ENCODE data around the gene FAM78A. TPM values are rescaled to one million over a fixed set of nuclear protein-coding genes. Genes with fewer than 3 reads are reported as not detected.
A peak's percentile ranks its signal among the peaks of the same experiment; 100 is the strongest.

Gene FAM78A
- total and polyA plus RNA-seq, 9 donors, result 0.60 to 9.4 (median 2.3) TPM

DNA sequence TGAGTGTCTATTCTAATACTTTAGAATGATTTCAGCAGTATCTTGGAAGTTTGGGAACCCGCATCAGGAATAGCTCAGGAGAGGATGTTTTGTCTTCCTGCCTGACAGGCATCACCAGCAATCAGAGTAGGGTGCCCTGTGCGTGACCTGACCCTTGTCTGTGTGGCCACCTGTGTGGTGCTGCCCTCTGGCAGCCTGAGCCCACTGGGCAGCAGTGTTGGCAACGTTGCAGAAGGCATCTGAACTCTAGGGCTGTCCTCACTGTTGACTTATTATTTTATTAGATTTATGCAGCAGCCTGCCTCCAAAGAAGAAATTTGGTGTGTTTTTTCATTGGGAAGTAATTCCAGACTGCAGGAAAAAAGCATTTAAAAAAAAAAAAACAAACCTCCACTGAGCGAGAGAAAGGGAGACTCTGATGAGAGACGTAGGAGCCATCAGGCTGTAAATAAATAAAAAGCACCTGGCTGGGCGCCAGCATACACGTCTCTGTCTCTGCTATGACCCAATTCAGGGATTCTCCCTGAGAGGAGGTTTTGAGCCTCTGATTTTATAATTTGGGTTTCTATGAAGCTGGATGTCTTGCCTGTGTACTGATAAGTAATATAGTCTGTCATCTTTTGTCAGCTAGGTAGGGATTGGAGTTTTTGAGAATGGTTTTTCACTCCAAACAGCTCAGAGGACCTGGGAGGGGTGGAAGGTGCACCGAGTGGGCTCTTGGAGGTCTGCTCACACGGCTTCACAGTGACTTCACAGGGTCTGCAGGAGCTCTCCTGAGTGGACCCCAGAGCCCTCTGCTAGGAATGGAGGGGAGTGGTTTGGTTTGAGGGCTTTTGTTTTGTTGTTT, 49.0 kb downstream of the FAM78A start:
- WGBS, 3 donors, result 18 to 23% (median 20%) methylated on average over 9 of the region's 9 CpGs
- H3K36me3 ChIP-seq, result no peaks in the 10 kb centered on the region
- peak; percentile 40 to 69 (median 65) for DNase-seq

DNA sequence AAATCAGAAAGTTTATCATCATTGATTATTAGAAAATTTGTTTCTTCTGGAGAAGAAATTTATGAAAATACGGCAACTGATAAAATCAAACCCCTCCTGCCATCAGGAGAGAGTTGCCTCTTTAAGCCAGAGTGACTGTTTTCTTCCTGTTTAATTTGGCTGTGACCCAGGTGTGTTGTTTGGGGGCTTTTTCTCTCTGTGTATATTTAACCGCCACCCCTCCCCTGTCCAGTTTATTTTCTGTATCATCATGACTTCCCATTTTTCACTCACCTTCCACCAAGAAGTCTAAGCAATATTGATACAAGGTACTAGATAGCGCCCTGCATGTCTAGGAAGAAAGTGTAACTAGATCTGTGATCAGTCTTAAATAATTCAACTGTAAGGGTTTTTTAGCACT, 50.1 kb downstream of the FAM78A start:
- Histone ChIP-seq H3K27ac (no peak overlapping the region), H3K27me3 (no peaks in the 10 kb centered on the region), H3K4me1 (ENCODE audit: insufficient read depth) (peaks cover 11% of the 10 kb centered on the region), H3K36me3 (no peaks in the 10 kb centered on the region), H3K9me3 (no peaks in the 10 kb centered on the region), H3K4me3 (no peak overlapping the region)
- 45 to 70% (median 58%) methylated on average over 3 of the region's 3 CpGs for WGBS, 3 donors
- intact Hi-C loops (cut with DNase I), result no loop called here
- TF ChIP-seq, protein P1, sequence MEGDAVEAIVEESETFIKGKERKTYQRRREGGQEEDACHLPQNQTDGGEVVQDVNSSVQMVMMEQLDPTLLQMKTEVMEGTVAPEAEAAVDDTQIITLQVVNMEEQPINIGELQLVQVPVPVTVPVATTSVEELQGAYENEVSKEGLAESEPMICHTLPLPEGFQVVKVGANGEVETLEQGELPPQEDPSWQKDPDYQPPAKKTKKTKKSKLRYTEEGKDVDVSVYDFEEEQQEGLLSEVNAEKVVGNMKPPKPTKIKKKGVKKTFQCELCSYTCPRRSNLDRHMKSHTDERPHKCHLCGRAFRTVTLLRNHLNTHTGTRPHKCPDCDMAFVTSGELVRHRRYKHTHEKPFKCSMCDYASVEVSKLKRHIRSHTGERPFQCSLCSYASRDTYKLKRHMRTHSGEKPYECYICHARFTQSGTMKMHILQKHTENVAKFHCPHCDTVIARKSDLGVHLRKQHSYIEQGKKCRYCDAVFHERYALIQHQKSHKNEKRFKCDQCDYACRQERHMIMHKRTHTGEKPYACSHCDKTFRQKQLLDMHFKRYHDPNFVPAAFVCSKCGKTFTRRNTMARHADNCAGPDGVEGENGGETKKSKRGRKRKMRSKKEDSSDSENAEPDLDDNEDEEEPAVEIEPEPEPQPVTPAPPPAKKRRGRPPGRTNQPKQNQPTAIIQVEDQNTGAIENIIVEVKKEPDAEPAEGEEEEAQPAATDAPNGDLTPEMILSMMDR (IDR thresholded peaks at IDR 0.05), result no peak
- no peak for TF ChIP-seq EP300 (IDR thresholded peaks at IDR 0.05)
- no peak for TF ChIP-seq POLR2A (IDR thresholded peaks at IDR 0.05)
- no peak for DNase-seq

More for the DNA sequence above, 49.0 kb downstream of the FAM78A start:
- no peaks in the 10 kb centered on the region for H3K27me3 ChIP-seq
- no peak for TF ChIP-seq POLR2A (IDR thresholded peaks at IDR 0.05)
- H3K27ac ChIP-seq, result no peak overlapping the region
- intact Hi-C loops (cut with DNase I), result no loop called here
- H3K9me3 ChIP-seq, result no peaks in the 10 kb centered on the region
- H3K4me1 ChIP-seq (ENCODE audit: insufficient read depth), result peaks cover 11% of the 10 kb centered on the region
- no peak overlapping the region for H3K4me3 ChIP-seq

DNA sequence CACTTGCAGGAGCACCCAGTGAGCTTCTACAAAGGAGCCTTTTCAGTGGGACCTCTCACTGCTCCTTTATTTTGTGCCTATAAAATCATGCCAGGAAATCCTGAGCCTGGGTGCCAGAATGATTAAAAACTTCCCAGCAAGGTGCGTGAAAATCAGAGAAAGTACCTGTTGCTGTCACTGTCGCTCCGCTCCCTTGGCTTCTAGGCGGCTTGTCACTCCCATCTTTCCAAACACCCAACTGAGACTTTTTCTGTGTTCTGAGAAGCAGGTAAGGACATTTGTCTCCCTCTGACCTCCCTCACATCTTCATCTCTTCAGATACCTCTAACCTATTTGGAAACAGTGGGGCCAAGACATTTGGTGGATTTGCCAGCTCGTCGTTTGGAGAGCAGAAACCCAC, 53.9 kb downstream of the FAM78A start:
- WGBS, 3 donors, result 87 to 92% (median 92%) methylated on average over 6 of the region's 6 CpGs
- intact Hi-C loops (cut with DNase I), result no loop called here
- H3K4me1 ChIP-seq (ENCODE audit: insufficient read depth), result peaks cover 4% of the 10 kb centered on the region
- H3K9me3 ChIP-seq, result no peaks in the 10 kb centered on the region
- no peak overlapping the region for H3K4me3 ChIP-seq
- H3K27ac ChIP-seq, result no peak overlapping the region
- DNase-seq, result no peak
- TF ChIP-seq, protein P1 (IDR thresholded peaks at IDR 0.05), result no peak
- TF ChIP-seq POLR2A (IDR thresholded peaks at IDR 0.05), result no peak
- TF ChIP-seq EP300 (IDR thresholded peaks at IDR 0.05), result no peak
- H3K36me3 ChIP-seq, result no peaks in the 10 kb centered on the region
- H3K27me3 ChIP-seq, result no peaks in the 10 kb centered on the region

DNA sequence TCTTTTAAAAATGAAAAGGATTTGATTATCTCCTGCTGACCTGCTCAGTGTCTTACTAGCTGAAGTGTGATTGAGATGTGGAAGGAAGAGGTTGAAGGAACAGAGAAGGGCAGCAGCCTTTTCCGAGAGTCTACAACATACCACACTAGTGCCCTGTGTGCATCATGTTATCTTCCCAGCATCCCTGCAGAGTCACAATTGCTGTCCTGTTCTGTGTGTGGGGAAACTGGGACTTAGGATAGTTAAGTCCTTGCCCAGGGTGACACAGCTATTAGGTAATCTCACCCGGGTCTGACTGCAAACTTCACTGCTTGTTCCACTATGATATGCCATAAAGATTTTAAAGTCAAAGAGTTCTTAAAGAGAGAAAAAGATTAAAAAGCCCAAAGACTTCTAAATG, 55.8 kb downstream of the FAM78A start:
- TF ChIP-seq, protein P1 (IDR thresholded peaks at IDR 0.05), result no peak
- TF ChIP-seq EP300 (IDR thresholded peaks at IDR 0.05), result no peak
- no peak for TF ChIP-seq POLR2A (IDR thresholded peaks at IDR 0.05)
- peaks cover 2% of the 10 kb centered on the region for H3K4me1 ChIP-seq (ENCODE audit: insufficient read depth)
- intact Hi-C loops (cut with DNase I), result no loop called here
- H3K9me3 ChIP-seq, result no peaks in the 10 kb centered on the region
- H3K27ac ChIP-seq, result no peak overlapping the region
- no peak for DNase-seq
- no peak overlapping the region for H3K4me3 ChIP-seq
- 78 to 91% (median 83%) methylated on average over 2 of the region's 2 CpGs for WGBS, 3 donors
- no peaks in the 10 kb centered on the region for H3K27me3 ChIP-seq
- H3K36me3 ChIP-seq, result no peaks in the 10 kb centered on the region

DNA sequence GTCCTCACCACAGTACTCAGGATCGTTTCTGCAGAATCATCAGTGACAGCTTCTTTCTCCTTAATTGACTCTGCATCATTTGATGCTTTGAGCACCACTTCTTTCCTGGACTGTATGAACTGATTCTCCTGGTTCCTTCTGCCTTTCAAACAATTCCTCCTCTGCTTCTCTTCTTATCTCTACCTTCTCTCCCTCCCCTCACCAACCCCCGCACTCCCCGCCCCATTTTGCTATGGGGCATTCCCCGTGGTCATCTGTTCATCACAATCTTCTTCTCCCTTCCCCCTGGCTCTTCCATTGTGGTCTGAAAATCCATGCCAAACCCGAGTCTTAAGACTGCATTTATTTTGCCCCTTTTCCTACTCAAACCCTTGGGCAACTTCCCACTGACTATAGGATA, 57.9 kb downstream of the FAM78A start:
- no peaks in the 10 kb centered on the region for H3K27me3 ChIP-seq
- H3K4me3 ChIP-seq, result no peak overlapping the region
- no peaks in the 10 kb centered on the region for H3K36me3 ChIP-seq
- H3K4me1 ChIP-seq (ENCODE audit: insufficient read depth), result peaks cover 6% of the 10 kb centered on the region
- no peak for DNase-seq
- no peaks in the 10 kb centered on the region for H3K9me3 ChIP-seq
- H3K27ac ChIP-seq, result no peak overlapping the region
- 82 to 84% (median 82%) methylated on average over 5 of the region's 5 CpGs for WGBS, 3 donors
- intact Hi-C loops (cut with DNase I), result no loop called here
- TF ChIP-seq, protein P1 (IDR thresholded peaks at IDR 0.05), result no peak
- no peak for TF ChIP-seq POLR2A (IDR thresholded peaks at IDR 0.05)
- no peak for TF ChIP-seq EP300 (IDR thresholded peaks at IDR 0.05)

All from ovary (tissue), 9 donors.